Measurements from ENCODE around the gene RAB3GAP2.
"Not testable (repeated sequence)": the region's sequence is repeated elsewhere in the genome, so short reads cannot be mapped to it uniquely, and the experiment has no call there.

The RAB3GAP2 gene

DNA sequence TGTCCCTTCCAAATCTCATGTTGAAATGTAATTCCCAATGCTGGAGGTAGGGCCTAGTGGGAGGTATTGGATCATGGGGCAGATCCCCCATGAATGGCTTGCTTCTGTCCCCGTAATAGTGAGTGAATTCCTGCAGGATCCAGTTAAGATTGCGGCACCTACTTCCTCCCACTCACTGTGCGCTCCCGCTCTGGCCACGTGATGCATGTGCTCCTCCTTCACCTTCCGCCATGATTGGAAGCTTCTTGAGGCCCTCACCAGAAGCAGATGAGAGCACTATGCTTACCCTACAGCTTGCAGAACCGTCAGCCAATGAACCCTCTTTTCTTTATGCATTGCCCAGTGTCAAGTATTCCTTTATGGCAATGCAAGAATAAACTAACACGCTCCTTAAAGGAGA, 14.9 kb upstream of the RAB3GAP2 start:
- no peak for DNase-seq

DNA sequence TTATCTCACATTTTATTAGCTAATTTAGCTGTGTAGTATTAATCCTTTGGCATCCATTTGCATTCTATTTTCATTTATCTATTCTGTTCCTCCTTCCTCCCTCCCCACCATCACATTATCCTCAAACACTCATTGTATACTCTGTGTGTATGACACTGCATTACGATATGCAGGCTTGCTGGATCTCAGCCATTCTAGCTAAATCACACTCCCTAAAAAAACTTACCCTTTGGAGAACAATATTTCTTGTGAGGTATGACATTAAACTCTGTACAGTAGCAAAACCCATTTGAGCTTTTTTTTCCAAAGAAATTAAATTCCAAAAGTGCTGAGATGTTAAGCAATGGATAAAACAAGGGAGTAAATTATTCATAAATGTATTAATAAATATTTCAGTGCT, 11.4 kb upstream of the RAB3GAP2 start:
- no peak for DNase-seq

DNA sequence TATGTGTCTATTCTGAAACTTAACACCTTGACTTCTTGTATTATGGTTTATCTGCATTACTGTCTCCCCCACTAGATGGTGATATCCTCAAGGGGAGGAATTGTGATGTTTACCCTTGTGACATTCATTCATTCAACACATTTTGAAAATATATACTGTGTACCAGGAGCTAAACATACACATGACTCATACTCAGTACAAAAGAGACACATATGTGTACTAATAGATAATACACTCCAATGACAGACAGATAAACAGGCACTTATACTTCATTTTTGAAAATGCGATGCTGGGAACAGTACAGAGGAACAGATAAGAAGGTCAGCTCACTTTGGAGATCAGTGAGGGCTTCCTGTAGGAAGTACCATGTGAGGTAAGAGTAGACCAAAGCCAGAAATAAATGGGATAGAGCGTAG, 8.9 kb upstream of the RAB3GAP2 start:
- DNase-seq = no peak

DNA sequence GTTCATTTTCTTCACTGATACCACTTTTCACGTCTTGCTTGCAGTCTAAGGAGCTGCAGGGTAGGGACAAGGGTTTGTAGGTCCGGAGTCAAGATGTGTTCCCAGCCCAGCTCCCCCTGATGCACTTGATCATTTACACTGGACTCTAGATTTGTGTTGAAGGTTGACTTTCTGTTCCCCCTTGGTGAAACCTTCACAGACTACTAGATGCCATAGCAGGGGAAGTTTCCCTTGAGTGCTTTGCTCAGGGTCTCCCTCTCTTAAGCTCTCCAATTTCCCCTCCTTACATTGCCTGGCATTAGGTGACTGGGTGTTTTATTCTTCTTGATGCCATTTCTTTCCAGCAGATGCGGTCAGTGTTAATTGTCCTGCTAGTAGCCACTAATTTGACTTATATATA, 8.0 kb upstream of the RAB3GAP2 start:
- DNase-seq = no peak

DNA sequence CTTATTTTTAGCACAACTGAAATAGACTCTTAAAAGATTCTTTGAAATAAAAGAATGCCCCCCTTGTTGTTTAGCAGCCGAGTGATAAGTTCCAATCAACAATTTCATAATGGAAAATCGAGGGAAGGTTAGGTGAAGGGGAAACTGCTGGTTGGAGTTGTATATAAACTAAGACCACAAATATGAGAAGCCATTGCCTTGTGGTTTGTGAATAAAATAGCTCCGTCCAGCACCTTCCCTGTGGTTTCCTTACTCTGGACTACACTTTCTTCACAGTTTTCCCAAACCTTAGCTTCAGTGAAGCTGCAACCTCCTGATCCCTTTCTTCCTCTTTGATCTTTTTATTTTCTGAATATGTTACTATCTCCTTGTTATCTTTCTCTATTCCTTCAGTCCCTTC, 6.7 kb upstream of the RAB3GAP2 start:
- DNase-seq = no peak

DNA sequence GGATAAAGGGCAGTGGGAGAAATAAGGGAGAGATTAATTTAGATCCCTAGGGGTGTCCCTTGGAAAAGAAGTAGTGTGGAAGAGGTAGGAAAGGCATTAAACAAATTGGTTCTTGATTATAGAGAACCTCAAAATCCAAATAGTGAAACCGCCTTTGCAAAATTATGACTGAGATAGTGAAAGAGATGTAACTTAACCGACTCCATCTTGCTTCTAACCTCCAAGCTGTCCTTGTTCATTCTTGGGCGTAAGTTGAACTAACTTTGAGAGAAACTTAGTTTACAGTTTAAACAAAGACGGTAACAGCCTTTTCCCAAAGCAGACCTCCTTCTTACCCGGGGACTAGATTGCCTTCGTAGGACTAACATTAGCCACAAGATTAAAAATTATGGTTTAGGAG, 3.2 kb upstream of the RAB3GAP2 start:
- DNase-seq = no peak

DNA sequence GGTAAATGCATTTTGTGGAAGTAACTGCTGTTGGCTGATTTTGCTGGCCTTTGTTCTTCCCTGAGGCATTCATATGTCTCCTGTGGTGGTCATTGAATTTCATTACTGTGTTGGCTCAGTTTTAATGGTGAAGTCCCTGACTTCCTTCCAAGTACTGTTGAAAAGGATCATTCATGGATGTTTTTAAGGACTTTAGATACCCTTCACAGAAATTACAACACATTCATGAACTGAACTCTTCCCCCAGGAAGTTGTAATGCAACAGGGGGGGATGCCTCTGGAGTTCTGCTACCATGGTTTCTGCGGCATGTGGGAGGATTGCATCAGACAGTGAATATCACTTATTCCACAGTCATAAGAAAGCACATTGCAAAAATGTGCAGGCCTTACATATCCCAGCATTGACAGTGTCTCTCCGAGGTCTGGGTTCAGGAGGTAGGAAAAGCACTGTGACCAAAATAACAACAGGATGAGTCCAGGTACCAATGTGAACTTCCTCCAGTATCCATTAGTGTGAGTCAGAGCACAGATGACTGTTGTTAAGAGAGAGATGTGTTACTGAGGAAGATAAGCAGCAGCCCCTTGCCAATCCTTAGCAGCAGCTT, 2.1 kb upstream of the RAB3GAP2 start:
- no peak for DNase-seq

DNA sequence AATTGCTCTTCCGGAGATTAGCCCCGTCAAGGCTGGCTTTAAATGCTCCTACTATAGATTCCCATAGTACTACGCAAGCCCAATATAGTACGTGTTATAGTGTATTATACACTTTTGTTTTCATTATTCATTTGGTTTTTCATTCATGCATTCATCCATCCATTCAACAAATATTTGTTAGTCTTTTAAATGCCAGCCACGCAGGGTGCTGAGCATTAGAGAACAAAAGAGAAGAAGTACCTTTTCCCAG, 513 bp upstream of the RAB3GAP2 start:
- no peak for DNase-seq

DNA sequence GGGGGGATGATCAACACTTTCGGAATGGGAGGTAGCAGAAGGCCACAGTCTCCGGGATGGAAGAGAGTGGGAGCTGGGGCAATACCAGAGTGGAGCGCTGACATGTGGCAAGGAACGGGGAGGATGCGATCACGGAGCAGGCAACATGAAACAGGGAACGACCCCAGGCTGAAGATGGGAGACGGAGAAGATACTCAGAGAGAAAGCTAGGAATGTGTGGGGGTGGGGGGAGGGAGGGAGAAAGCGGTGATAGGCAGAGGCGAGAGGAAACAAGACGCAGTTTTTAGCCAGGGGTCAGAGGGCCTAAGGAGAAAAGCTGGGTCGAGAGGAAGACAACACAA, 577 bp downstream of the RAB3GAP2 start:
- no peak for DNase-seq

DNA sequence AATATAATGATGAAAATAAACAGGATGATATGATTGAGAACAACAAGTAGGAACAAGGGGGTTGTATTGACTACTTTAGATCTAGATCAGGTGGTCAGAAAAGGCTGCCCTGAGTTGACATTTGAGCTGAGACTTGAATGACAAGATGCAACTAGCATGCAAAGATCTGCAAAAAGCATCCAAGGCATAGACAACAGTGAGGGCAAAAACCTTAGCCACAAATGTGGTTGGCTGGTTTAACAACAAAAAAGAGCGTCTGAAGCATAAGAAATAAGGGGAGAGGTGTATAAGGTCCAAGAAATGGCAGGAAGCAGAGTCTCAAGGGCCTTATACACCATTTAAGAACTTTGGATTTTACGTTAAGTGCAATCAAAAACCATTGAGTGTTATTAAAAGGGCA, 3.2 kb downstream of the RAB3GAP2 start:
- DNase-seq = no peak

DNA sequence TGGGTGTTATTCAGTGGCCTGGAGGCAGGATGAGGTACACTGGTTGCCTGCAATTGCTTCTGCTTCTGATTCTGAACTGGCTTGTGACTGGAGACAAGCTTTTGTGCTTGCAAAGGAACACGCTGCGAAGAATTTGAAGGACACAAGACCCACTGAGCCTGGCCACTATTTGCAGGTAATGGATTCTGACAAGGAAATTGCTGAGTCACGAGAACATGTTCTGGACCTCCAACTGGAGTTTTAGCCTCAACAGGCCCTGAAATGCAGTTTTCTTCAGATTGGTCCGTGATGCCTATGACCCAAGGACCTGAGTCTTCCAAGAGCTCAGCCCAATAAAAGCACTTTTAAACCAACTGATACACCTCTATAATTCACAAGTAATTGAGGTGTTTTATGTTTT, 4.6 kb downstream of the RAB3GAP2 start:
- no peak for DNase-seq

DNA sequence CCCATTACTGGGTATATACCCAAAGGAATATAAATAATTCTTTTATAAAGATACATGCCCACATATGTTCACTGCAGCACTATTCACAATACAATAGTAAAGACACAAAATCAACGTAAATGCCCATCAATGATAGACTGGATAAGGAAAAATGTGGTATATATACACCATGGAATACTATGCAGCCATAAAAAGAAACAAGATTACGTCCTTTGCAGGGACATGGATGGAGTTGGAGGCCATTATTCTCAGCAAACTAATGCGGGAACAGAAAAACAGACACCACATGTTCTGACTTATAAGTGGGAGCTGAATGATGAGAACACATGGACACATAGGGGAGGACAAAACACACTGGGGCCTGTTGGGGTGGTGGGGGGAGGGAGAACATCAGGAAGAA, 12.0 kb downstream of the RAB3GAP2 start:
- DNase-seq = not testable (repeated sequence)

DNA sequence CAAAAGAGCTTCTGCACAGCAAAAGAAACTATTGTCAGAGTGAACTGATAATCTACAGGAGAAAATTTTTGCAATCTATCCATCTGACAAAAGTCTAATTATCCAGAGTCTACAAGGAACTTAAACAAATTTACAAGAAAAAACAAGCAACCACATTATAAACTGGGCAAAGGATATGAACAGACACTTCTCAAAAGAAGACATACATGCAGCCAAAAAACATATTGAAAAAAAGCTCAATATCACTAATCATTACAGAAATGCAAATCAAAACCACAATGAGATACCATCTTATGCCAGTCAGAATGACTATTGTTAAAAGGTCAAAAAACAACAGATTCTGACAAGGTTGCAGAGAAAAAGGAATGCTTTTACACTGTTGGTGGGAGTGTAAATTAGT, 12.5 kb downstream of the RAB3GAP2 start:
- DNase-seq = not testable (repeated sequence)

DNA sequence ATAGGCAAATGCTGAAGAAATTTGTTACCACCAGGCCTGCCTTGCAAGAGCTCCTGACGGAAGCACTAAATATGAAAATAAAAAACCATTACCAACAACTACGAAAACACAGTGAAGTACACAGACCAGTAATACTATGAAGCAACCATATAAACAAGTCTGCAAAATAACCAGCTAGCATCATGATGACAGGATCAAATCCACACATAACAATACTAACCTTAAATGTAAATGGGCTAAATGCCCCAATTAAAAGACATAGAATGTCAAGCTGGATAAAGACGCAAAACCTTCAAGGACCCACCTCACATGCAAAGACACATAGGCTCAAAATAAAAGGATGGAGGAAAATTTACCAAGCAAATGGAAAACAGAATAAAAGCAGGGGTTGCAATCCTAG, 16.1 kb downstream of the RAB3GAP2 start:
- not testable (repeated sequence) for DNase-seq

DNA sequence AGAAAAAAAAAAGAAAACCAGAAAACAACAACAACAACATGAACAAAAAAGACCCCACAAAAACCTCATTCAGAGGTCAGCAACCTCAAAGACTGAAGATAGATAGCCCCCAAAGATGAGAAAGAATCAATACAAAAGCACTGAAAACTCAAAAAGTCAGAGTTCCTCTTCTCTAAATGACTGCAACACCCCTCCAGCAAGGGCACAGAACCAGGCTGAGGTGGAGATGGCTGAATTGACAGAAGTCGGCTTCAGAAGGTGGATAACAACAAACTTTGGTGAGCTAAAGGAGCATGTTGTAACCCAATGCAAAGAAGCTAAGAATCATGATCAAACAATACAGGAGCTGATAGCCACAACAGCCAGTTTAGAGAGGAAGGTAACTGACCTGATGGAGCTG, 17.0 kb downstream of the RAB3GAP2 start:
- no peak for DNase-seq

DNA sequence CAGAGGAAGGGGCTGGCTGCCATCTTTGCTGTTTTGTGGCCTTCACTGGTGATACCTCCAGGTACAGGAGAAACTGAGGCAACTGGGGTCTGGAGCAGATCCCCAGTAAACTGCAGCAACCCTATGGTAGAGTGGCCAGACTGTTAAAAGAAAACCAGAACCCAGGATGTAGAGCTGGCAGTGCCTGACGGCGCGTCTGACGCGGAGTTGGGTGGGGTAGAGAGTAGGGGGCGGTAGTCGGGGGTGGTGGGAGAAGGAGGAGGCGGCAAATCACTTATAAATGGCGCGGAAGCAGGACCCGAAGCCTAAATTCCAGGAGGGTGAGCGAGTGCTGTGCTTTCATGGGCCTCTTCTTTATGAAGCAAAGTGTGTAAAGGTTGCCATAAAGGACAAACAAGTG, 19.0 kb downstream of the RAB3GAP2 start:
- DNase-seq = not testable (repeated sequence)

DNA sequence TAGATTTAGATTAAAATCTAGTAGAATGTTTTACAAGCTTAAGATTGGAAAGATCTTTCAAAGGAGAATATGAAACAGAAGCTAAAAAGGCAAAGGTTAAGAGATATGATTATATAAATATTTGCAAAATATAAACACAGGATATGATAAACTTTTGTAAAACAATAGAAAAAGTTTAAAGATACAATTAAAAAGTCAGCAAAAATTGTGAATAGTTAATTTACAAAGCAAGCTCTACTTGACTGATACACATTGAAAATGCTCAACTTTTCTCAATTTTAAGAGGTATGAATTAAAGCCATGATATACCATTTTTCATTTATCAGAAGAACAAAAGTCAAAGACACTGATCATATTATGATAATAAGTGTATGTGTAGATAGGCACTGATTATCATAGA, 21.0 kb downstream of the RAB3GAP2 start:
- no peak for DNase-seq

DNA sequence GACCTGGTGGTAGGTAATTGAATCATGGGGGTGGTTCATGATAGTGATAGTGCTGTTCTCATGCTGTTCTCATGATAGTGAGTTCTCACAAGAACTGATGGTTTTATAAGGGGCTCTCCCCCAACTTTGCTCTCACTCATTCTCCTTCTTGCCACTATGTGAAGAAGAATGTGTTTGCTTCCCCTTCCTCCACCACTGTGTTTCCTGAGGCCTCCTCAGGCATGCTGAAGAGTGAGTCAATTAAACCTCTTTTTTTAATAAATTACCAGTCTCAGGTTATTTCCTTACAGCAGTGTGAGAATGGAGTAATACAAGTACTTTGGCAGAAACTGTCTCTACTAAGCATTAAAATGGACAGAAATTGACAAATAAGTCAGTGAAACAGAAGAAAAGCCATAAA, 21.6 kb downstream of the RAB3GAP2 start:
- DNase-seq = no peak

DNA sequence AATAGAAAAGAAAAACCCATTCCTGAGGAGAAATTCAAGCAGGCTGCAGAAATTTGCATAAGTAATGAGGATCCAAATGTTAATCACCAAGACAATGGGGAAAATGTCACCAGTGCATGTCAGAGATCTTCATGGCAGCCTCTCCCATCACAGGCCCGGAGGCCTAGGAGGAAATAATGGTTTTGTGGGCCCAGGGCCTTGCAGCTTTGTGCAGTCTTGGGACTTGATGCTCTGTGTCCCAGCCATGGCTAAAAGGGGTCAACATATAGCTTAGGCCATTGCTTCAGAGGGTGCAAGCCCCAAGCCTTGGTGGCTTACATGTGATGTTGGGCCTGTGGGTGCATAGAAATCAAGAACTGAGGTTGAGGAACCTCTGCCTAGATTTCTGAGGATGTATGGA, 22.7 kb downstream of the RAB3GAP2 start:
- no peak for DNase-seq

DNA sequence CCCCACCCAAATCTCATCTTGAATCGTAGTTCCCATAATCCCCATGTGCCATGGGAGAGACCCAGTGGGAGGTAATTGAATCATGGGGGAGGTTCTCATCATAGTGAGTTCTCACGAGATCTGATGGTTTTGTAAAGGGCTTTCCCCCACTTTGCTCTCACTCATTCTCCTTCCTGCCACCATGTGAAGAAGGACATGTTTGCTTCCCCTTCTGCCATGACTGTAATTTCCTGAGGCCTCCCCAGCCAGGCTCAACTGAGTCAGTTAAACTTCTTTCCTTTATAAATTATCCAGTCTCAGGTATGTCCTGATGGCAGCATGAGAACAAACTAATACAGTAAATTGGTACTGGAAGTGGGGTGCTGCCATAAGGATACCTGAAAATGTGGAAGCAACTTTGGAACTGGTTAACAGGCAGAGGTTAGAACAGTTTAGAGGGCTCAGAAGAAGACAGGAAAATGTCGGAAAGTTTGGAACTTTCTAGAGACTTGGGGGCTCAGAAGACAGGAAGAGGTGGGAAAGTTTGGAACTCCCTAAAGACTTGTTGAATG, 23.5 kb downstream of the RAB3GAP2 start:
- not testable (repeated sequence) for DNase-seq

DNA sequence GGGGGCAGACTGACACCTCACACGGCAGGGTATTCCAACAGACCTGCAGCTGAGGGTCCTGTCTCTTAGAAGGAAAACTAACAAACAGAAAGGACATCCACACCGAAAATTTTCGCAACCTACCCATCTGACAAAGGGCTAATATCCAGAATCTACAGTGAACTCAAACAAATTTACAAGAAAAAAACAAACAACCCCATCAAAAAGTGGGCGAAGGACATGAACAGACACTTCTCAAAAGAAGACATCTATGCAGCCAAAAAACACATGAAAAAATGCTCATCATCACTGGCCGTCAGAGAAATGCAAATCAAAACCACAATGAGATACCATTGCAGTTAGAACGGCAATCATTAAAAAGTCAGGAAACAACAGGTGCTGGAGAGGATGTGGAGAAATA, 26.4 kb downstream of the RAB3GAP2 start:
- not testable (repeated sequence) for DNase-seq

DNA sequence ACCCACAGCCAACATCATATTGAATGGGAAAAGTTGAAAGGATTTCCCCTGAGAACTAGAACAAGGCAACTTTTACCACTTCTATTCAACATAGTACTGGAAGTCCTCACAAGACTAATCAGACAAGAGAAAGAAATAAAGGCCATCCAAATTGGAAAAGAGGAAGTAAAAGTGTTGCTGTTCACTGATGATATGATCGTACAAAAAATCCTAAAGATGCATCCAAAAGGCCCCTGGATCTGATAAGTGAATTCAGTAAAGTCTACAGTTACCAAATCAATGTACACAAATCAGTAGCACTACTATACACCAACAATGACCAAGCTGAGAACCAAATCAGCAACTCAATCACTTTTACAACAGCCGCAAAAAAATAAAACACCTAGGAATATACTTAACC, 28.3 kb downstream of the RAB3GAP2 start:
- no peak for DNase-seq

DNA sequence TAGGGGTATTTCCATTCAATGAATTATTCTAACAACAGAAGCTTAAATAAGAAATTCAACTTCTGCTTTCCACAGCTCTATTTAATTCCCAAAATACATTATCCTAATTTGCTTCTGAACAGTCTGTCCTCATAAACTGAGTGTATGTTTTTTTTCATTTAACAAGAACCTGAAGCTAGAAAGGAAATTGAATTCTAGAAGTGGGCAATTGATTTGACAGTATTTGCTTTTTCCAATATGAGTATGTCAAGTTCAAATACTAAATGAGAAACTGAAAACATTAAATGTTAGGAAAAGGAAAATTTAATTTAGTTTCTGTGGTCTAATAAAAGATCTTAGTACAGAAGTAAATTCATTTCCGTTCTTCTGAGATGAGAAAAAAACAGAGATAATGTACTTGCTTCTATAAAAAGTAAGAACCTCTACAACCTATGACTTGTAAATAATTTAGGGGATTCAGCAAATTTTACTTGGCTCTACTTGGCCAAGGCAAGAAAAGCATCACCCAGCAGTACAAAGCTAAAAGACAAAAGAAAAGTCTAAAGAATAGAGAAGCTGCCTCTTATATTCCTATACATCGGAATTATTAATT, 31.1 kb downstream of the RAB3GAP2 start:
- DNase-seq = no peak

DNA sequence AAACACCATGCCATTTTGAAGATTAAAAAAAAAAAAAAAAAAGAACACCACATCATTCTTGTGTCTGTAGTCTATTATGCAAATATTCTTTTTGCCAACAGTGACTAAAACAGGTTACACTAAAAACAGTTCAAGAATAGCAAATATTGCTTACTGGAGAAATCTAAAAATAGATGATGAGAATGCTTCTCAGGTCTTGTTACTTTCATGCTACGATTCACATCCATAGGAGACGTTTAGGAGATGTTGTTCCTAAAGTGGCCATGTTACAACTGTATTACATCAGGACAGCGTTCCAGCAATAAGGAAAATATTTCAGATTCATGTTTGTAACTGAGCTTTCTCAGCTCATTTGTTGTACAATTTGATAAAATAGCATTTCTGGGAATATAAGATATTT, 32.3 kb downstream of the RAB3GAP2 start:
- no peak for DNase-seq

DNA sequence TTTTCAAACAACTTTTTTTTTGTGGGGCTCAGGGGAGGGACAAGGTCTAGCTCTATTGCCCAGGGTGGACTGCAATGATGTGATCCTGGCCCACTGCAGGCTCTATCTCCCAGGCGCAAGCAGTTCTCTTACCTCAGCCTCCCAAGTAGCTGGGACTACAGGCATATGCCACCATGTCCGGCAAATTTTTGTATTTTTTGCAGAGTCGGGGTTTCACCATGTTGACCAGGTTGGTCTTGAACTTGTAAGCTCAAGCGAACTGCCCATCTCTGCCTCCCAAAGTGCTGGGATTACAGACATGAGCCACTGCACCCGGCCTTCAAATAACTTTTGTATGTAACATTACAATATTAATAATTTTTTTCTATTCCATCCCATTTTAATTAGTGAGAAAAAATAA, 33.0 kb downstream of the RAB3GAP2 start:
- DNase-seq = no peak

DNA sequence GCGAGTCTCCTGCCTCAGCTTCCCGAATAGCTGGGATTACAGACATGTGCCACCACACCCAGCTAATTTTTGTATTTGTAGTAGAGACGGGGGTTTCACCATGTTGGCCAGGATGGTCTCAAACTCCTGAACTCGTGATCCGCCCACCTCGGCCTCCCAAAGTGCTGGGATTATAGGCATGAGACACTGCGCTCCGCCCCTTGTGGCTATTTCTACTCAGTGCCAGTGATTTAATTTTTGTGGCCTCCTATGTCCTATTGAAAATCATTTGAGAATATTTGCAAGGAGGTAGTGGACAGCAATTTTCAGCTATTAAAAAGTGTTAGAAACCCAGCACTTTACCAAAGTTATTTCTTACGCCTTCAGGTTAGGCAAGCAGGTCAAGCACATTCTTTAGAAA, 36.0 kb downstream of the RAB3GAP2 start:
- DNase-seq = not testable (repeated sequence)

Measured in NCI-H446 treated with DMSO at 0.1 percent for 48 hours (cell line).